PC-3 (cell line): ENCODE results near the gene NCF1.
"Not testable (repeated sequence)": the region's sequence is repeated elsewhere in the genome, so short reads cannot be mapped to it uniquely, and the experiment has no call there.

Experiments
- CTCF ChIP-seq: fragments of 300-600 bp; sonication (generic); conservative IDR thresholded peaks from 2 replicates; pipeline ENCODE4 v1.5.1; 2017; ENCODE audit warnings: antibody characterized with exemption, low read depth, mild to moderate bottlenecking, low read length
- EZH2phosphoT487 ChIP-seq: fragments of 300-600 bp; sonication (generic); IDR thresholded peaks from 2 replicates; pipeline ENCODE4 v1.6.1; 2018; ENCODE audit warnings: mild to moderate bottlenecking, antibody characterized with exemption, low read length, borderline replicate concordance

GRCh38 chr7:74765205-74765918 is 8.4 kb upstream of the NCF1 start:
- not testable (repeated sequence) for TF ChIP-seq CTCF, EZH2phosphoT487
